ENCODE data around the gene ADSS1. TPM values are rescaled to one million over a fixed set of nuclear protein-coding genes. Genes with fewer than 3 reads are reported as not detected.
A peak's percentile ranks its signal among the peaks of the same experiment; 100 is the strongest.

Gene ADSS1
- total RNA-seq, 5 donors from 2014 or later (not counting 1 experiment from before 2014, with no cell fraction given), result 2.4 to 5.7 (median 3.5) TPM

DNA sequence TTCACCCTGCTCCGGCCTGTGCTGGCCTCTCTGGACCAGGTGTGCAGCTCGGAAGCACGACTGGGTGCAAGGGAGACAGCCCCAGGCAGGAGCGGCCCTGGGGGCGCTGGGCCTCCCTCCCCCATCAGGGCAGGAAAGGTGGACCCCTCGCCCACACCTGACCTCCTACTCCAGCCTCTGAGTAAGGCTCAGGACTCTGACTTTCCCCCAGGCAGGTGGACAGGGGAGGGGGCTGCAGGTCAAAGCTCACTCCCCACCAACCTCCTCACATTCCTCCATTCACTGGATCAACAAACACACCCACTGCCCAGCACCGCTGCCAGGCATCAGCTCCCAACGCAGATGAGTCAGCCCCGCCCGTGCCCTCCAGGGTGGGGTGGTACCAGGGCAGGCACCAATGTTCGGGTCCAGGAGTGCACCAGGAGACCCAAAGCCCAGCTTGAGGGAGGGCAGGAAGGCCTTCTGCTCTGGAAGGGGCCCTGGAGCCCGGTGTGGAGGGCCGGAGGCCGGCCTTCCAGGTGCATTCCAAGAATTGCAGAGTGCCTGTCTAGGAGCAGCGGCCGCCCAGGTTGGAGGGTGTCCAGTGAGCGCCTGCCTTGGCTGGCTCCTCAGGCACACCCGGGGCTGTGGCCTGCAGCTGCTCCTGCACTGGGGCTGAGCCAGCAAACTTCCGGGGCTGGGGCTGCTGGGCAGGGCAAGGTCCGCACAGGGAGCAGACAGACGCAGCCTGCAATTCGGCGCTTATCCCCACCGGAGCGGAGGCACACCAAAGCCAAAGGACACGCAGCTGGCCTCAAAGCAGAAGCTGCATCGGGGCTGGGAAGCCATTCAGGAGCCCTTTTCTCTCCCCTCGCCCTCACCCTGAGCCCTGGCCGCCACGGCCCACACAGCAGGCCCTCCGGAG is 36.2 kb upstream of the ADSS1 start:
- Histone ChIP-seq H3K9me3 (no peaks in the 10 kb centered on the region), H3K4me3 (ENCODE audit: control insufficient read depth in 1 of 2, extremely low read depth in 1 of 2, low read length in 1 of 2) (no peak overlapping the region), H3K27me3 (replicated peaks in 1 of 2; ENCODE audit: control insufficient read depth in 2 of 2, extremely low read depth in 1 of 2, insufficient read depth in 2 of 2, low read length in 1 of 2) (no peaks in the 10 kb centered on the region), H3K36me3 (ENCODE audit: control insufficient read depth in 2 of 2, extremely low read depth in 1 of 2, insufficient read depth in 1 of 2, low read length in 1 of 2) (no peaks in the 10 kb centered on the region), H3K4me1 (ENCODE audit: control insufficient read depth in 1 of 2, extremely low read depth in 1 of 2, insufficient read depth in 2 of 2, low read length in 2 of 2) (peaks cover 25 to 63% of the 10 kb centered on the region in 2 experiments), H3K27ac (ENCODE audit: low read length) (peak overlapping the region; percentile 29)
- WGBS (ENCODE audit: insufficient coverage), result 85% methylated on average over 30 of the region's 31 CpGs
- no peak for ATAC-seq (replicated peaks in 1 of 4)
- CTCF ChIA-PET, result interaction anchor here in 1 of 2 donors (0.6 kb wide), 2 partner anchors 17 to 138 kb away, joined by 3 to 4 read pairs; no protein-coding TSS in a partner anchor
- Mint-ChIP-seq H3K27ac (peak overlapping the region; percentile 92 to 93), H3K9me3 (no peaks in the 10 kb centered on the region), H3K4me1 (peaks cover 44 to 62% (median 48%) of the 10 kb centered on the region in 3 donors), H3K4me3 (peak overlapping the region; percentile 59 to 72 (median 59)), H3K36me3 (no peaks in the 10 kb centered on the region), H3K27me3 (no peaks in the 10 kb centered on the region)
- no peak for DNase-seq
- POLR2A ChIA-PET, result no interaction called here

DNA sequence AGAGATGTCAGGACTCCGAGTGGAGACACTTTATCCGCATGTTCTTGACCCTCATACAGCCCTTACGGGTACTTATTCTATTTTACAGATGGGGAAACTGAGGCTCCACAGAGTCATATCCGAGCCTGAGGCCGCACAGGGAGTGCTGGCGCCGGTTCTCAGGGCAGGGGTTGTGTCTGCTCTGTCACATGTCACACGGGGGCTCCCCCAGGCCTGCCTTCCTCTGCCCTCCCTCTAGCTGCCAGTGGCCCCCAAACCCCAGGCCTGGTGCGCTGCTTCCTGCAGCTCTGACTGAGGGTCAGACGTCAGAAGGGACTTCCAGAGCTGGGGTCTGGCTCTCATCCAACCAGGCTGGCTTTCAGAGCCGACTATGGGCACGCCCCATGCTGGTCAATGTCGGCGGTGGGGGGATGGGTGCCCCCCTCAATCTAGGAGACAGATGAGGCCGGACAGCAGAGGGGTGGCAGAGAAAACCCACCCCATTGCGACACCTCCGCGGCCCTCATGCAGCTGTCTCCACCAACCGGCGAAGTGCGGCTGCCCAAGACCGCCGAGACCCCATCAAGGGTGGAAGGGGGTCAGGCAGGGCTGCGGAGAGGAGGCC is 35.4 kb upstream of the ADSS1 start:
- Mint-ChIP-seq H3K9me3 (no peaks in the 10 kb centered on the region), H3K36me3 (no peaks in the 10 kb centered on the region), H3K27me3 (no peaks in the 10 kb centered on the region), H3K27ac (peak overlapping the region; percentile 57 to 93), H3K4me3 (peak overlapping the region; percentile 59 to 72 (median 65)), H3K4me1 (peaks cover 50 to 70% (median 52%) of the 10 kb centered on the region in 3 donors)
- WGBS (ENCODE audit: insufficient coverage), result 76% methylated on average over 12 of the region's 24 CpGs
- no peaks in the 10 kb centered on the region for H3K27me3 ChIP-seq (replicated peaks in 1 of 2; ENCODE audit: control insufficient read depth in 2 of 2, extremely low read depth in 1 of 2, insufficient read depth in 2 of 2, low read length in 1 of 2)
- ATAC-seq (replicated peaks in 1 of 4), result peak in 1 of 4 experiments; percentile 27
- peaks cover 28 to 70% of the 10 kb centered on the region in 2 experiments for H3K4me1 ChIP-seq (ENCODE audit: control insufficient read depth in 1 of 2, extremely low read depth in 1 of 2, insufficient read depth in 2 of 2, low read length in 2 of 2)
- H3K4me3 ChIP-seq (ENCODE audit: control insufficient read depth in 1 of 2, extremely low read depth in 1 of 2, low read length in 1 of 2), result no peak overlapping the region
- DNase-seq, result peak in 2 of 35 experiments; percentile 20 to 21
- H3K36me3 ChIP-seq (ENCODE audit: control insufficient read depth in 2 of 2, extremely low read depth in 1 of 2, insufficient read depth in 1 of 2, low read length in 1 of 2), result no peaks in the 10 kb centered on the region
- H3K9me3 ChIP-seq, result no peaks in the 10 kb centered on the region
- peak overlapping the region; percentile 31 for H3K27ac ChIP-seq (ENCODE audit: low read length)
- POLR2A ChIA-PET, result no interaction called here
- CTCF ChIA-PET, result interaction anchor here in 1 of 2 donors (0.6 kb wide), 1 partner anchor 18 kb away, joined by 4 read pairs; no protein-coding TSS in a partner anchor

DNA sequence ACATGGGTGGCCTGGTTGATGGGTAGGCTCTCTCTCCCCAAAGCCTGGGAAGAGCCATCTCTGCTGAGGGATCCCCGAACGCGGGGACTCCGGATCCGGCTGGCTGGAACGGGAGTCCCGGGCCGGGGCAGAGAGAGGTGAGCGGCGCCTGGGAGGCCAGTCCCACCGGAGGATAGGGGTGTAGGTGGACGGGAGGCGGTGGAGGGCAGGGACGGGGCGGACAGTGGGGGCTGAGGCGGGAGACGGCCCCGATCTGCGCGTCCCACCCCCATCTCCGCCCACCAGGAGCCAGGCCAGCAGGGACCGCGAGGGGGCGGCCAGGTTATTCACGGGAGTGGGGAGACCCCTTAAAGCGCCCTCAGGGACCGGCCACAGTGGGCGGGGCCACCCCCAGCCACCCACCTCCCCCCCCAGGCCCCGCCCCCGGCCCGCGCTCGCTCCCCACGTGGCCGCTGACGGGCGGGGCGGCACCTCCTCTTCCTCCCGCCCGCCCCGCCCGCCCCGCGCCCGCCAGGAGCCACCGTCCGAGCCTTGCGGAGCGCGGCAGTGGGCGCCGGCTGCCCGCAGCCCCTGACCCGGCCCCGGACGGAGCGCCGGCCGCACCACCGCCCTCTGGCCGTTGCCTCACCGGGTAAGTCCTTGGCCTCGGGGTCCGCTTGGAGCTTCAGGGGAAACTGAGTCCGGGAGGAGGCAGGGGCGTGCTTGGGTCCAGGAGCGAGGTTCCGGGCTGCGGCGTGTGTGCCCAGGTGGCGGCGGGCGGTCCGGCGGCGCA is 34.7 kb upstream of the ADSS1 start, which contains the start of gene INF2:
INF2 (plus strand) TSS at position 510 of the 772 bp plus-strand sequence. CDS start 11,748 bp downstream, outside the sequence.
- H3K4me3 Mint-ChIP-seq, result peak within 1 kb of the TSS; percentile 76 to 81 (median 77)
- H3K36me3 ChIP-seq (ENCODE audit: control insufficient read depth in 2 of 2, extremely low read depth in 1 of 2, insufficient read depth in 1 of 2, low read length in 1 of 2), result peaks cover 0 to 3% of the 10 kb centered on the region in 2 donors
- H3K27ac ChIP-seq (ENCODE audit: low read length), result peak within 1 kb of the TSS; percentile 52
- no peaks in the 10 kb centered on the region for H3K36me3 Mint-ChIP-seq
- H3K4me1 ChIP-seq (ENCODE audit: control insufficient read depth in 1 of 2, extremely low read depth in 1 of 2, insufficient read depth in 2 of 2, low read length in 2 of 2), result peaks cover 33 to 77% of the 10 kb centered on the region in 2 experiments
- no peaks in the 10 kb centered on the region for H3K27me3 Mint-ChIP-seq
- POLR2A ChIA-PET, result no interaction called here
- CTCF ChIA-PET, result no interaction called here
- H3K9me3 Mint-ChIP-seq, result no peaks in the 10 kb centered on the region
- ATAC-seq (replicated peaks in 1 of 4) (peak; percentile 69 to 73 (median 72)), DNase-seq (peak in 24 of 35 experiments; percentile 17 to 67 (median 34))
- H3K27ac Mint-ChIP-seq, result peak within 1 kb of the TSS; percentile 57 to 93
- H3K9me3 ChIP-seq, result no peaks in the 10 kb centered on the region
- no peaks in the 10 kb centered on the region for H3K27me3 ChIP-seq (replicated peaks in 1 of 2; ENCODE audit: control insufficient read depth in 2 of 2, extremely low read depth in 1 of 2, insufficient read depth in 2 of 2, low read length in 1 of 2)
- 6% methylated on average over 42 of the region's 76 CpGs for WGBS (ENCODE audit: insufficient coverage)
- H3K4me3 ChIP-seq (ENCODE audit: control insufficient read depth in 1 of 2, extremely low read depth in 1 of 2, low read length in 1 of 2), result peak within 1 kb of the TSS; percentile 59 to 75
- H3K4me1 Mint-ChIP-seq, result peaks cover 53 to 75% (median 55%) of the 10 kb centered on the region in 3 donors

DNA sequence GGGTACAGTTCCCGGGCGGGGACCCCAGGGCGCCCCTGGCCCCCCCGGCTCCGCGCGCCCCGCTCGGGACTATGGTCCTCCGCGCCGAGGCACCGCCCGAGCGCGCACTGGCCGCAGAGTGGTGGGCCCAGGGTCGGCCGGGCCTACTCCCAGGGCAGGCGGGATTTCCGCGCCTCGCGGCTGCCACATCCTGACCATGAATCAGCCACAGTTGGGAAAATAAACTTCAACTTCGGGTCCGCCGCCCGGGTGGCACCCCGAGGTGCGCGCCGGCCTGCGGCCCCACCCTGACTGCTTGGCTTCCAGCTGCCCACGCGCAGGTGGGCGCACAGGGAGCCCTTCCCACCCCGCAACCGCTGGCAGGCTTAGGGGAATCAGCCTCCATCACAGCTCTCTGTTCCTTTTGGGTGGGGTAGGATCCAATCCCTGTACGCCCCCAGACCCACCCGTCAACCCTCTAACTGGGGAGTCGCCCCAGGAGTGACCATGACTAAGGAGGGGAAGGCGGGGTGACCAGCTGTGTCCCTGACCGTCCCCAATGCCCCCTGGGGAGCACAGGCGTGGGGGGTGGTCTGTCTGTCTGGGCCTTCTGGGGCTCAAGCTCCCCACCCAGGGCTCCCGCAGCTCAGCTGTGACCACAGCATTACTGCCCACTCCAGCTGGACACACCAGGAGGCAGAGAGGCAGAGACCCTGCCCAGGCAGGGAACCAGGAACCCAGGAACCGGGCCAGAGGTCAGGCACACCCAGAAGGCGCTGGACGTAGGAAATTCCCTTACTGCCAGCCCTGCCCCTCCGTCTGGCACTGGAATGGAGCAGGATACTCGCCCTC is 33.9 kb upstream of the ADSS1 start:
- DNase-seq (no peak), ATAC-seq (replicated peaks in 1 of 4) (peak; percentile 7 to 47 (median 40))
- H3K4me1 ChIP-seq (ENCODE audit: control insufficient read depth in 1 of 2, extremely low read depth in 1 of 2, insufficient read depth in 2 of 2, low read length in 2 of 2), result peaks cover 38 to 84% of the 10 kb centered on the region in 2 experiments
- H3K27me3 ChIP-seq (replicated peaks in 1 of 2; ENCODE audit: control insufficient read depth in 2 of 2, extremely low read depth in 1 of 2, insufficient read depth in 2 of 2, low read length in 1 of 2), result no peaks in the 10 kb centered on the region
- Mint-ChIP-seq H3K27me3 (no peaks in the 10 kb centered on the region), H3K27ac (peak overlapping the region; percentile 78 to 91), H3K36me3 (no peaks in the 10 kb centered on the region), H3K9me3 (no peaks in the 10 kb centered on the region), H3K4me1 (peaks cover 57 to 75% (median 57%) of the 10 kb centered on the region in 3 donors), H3K4me3 (peak overlapping the region; percentile 76 to 81 (median 77))
- H3K27ac ChIP-seq (ENCODE audit: low read length), result peak overlapping the region; percentile 52
- H3K4me3 ChIP-seq (ENCODE audit: control insufficient read depth in 1 of 2, extremely low read depth in 1 of 2, low read length in 1 of 2), result peak overlapping the region; percentile 59 to 75
- peaks cover 0 to 3% of the 10 kb centered on the region in 2 donors for H3K36me3 ChIP-seq (ENCODE audit: control insufficient read depth in 2 of 2, extremely low read depth in 1 of 2, insufficient read depth in 1 of 2, low read length in 1 of 2)
- CTCF ChIA-PET, result interaction anchor here in 1 of 2 donors (0.6 kb wide), 1 partner anchor 17 kb away, joined by 3 read pairs; no protein-coding TSS in a partner anchor
- no peaks in the 10 kb centered on the region for H3K9me3 ChIP-seq
- WGBS (ENCODE audit: insufficient coverage), result 1% methylated on average over 33 of the region's 50 CpGs
- POLR2A ChIA-PET, result interaction anchor here in 1 of 2 donors (0.6 kb wide), 1 partner anchor 263 kb away, joined by 4 read pairs; no protein-coding TSS in a partner anchor

DNA sequence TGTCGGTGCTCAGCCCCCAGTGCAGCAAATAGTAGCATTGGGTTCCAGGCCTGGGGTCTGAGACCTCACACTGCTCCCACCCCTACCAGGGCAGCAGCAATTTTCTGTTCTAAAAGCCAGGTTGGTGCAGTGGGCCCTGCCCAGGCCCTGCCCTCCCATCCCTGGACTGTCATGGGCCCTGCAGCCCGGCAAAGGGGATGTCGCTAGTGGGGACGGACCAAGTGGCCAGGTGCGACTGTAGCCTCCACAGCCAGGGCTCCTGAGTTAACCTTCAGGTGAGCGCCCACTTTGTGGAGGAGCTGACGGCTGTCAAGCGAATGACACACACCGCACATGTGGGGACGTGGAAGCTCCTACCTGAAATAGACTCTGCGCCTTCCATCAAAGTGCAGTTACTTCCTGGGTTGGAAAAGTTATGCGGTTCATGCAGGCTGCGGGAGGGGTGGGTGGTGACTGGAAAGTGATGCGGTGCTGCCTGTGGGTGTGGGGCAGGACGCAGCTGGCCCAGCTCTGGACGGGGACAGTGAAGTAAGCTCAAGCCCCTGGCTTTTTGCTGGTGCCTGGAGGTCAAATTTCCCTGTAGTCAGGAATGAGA is 33.1 kb upstream of the ADSS1 start:
- Histone ChIP-seq H3K27me3 (replicated peaks in 1 of 2; ENCODE audit: control insufficient read depth in 2 of 2, extremely low read depth in 1 of 2, insufficient read depth in 2 of 2, low read length in 1 of 2) (no peaks in the 10 kb centered on the region), H3K36me3 (ENCODE audit: control insufficient read depth in 2 of 2, extremely low read depth in 1 of 2, insufficient read depth in 1 of 2, low read length in 1 of 2) (peaks cover 0 to 3% of the 10 kb centered on the region in 2 donors), H3K4me3 (ENCODE audit: control insufficient read depth in 1 of 2, extremely low read depth in 1 of 2, low read length in 1 of 2) (peak overlapping the region; percentile 59 to 75), H3K27ac (ENCODE audit: low read length) (peak overlapping the region; percentile 49), H3K9me3 (no peaks in the 10 kb centered on the region), H3K4me1 (ENCODE audit: control insufficient read depth in 1 of 2, extremely low read depth in 1 of 2, insufficient read depth in 2 of 2, low read length in 2 of 2) (peaks cover 45 to 90% of the 10 kb centered on the region in 2 experiments)
- no peaks in the 10 kb centered on the region for H3K27me3 Mint-ChIP-seq
- CTCF ChIA-PET, result interaction anchor here in 1 of 2 donors (0.6 kb wide), 1 partner anchor 16 kb away, joined by 3 read pairs; no protein-coding TSS in a partner anchor
- H3K4me1 Mint-ChIP-seq, result peaks cover 57 to 76% (median 64%) of the 10 kb centered on the region in 3 donors
- no peak for ATAC-seq (replicated peaks in 1 of 4)
- H3K9me3 Mint-ChIP-seq, result no peaks in the 10 kb centered on the region
- POLR2A ChIA-PET, result interaction anchor here in 1 of 2 donors (0.6 kb wide), 1 partner anchor 264 kb away, joined by 4 read pairs; no protein-coding TSS in a partner anchor
- WGBS (ENCODE audit: insufficient coverage), result 45% methylated on average over 14 of the region's 16 CpGs
- H3K4me3 Mint-ChIP-seq, result peak overlapping the region; percentile 76 to 81 (median 77)
- peaks cover 2% of the 10 kb centered on the region for H3K36me3 Mint-ChIP-seq
- peak overlapping the region; percentile 78 to 91 for H3K27ac Mint-ChIP-seq
- DNase-seq, result no peak

All from T-cell (primary cell).